NCI-H82 treated with DMSO at 0.1 percent for 48 hours (cell line): ENCODE data around the gene MT1X.
A peak's percentile ranks its signal among the peaks of the same experiment; 100 is the strongest.

Experiments
- DNase-seq: peaks from one replicate; lab custom pipeline; 2025; ENCODE audit not compliant: unreplicated experiment; lab: John Stamatoyannopoulos, UW

MT1X gene

GRCh38 chr16:56677474-56677873 lies 4.8 kb upstream of the MT1X start:
- no peak for DNase-seq

- peak; percentile 87 for DNase-seq
Observed at GRCh38 chr16:56679078-56679730, 3.1 kb upstream of the MT1X start.

GRCh38 chr16:56679818-56680217 lies 2.5 kb upstream of the MT1X start:
- no peak for DNase-seq

- no peak for DNase-seq
Observed at GRCh38 chr16:56682703-56683397, 580 bp downstream of the MT1X start.

- no peak for DNase-seq
Observed at GRCh38 chr16:56683424-56684172, 1.3 kb downstream of the MT1X start.

- no peak for DNase-seq
Observed at GRCh38 chr16:56684256-56684925, 2.1 kb downstream of the MT1X start.

GRCh38 chr16:56684926-56685590 lies 2.8 kb downstream of the MT1X start:
- DNase-seq: no peak

GRCh38 chr16:56686758-56687157 lies 4.5 kb downstream of the MT1X start:
- no peak for DNase-seq

GRCh38 chr16:56688762-56689161 lies 6.5 kb downstream of the MT1X start:
- no peak for DNase-seq

- DNase-seq: no peak
Observed at GRCh38 chr16:56689171-56689570, 6.9 kb downstream of the MT1X start.

- DNase-seq: no peak
Observed at GRCh38 chr16:56690420-56691122, 8.3 kb downstream of the MT1X start.

- DNase-seq: no peak
Observed at GRCh38 chr16:56691885-56692284, 9.6 kb downstream of the MT1X start.

- no peak for DNase-seq
Observed at GRCh38 chr16:56695246-56695645, 13.0 kb downstream of the MT1X start.

- DNase-seq: no peak
Observed at GRCh38 chr16:56697456-56698155, 15.3 kb downstream of the MT1X start.

- no peak for DNase-seq
Observed at GRCh38 chr16:56700195-56700594, 17.9 kb downstream of the MT1X start.

GRCh38 chr16:56700631-56701030 lies 18.4 kb downstream of the MT1X start:
- DNase-seq: no peak

- DNase-seq: no peak
Observed at GRCh38 chr16:56701534-56701933, 19.3 kb downstream of the MT1X start.

GRCh38 chr16:56702836-56703235 lies 20.6 kb downstream of the MT1X start:
- no peak for DNase-seq

GRCh38 chr16:56708525-56709442 lies 26.5 kb downstream of the MT1X start:
- DNase-seq: no peak
